Ecto neural progenitor cell (in vitro differentiated cells): ENCODE results near the gene KIF21B.
"Not testable (repeated sequence)": the region's sequence is repeated elsewhere in the genome, so short reads cannot be mapped to it uniquely, and the experiment has no call there.

ENCODE experiments used
- DNase-seq: peaks from one replicate; pipeline ENCODE4 v3.0.0-alpha.2; 2018; ENCODE audit warnings: low spot score

The KIF21B gene

DNA sequence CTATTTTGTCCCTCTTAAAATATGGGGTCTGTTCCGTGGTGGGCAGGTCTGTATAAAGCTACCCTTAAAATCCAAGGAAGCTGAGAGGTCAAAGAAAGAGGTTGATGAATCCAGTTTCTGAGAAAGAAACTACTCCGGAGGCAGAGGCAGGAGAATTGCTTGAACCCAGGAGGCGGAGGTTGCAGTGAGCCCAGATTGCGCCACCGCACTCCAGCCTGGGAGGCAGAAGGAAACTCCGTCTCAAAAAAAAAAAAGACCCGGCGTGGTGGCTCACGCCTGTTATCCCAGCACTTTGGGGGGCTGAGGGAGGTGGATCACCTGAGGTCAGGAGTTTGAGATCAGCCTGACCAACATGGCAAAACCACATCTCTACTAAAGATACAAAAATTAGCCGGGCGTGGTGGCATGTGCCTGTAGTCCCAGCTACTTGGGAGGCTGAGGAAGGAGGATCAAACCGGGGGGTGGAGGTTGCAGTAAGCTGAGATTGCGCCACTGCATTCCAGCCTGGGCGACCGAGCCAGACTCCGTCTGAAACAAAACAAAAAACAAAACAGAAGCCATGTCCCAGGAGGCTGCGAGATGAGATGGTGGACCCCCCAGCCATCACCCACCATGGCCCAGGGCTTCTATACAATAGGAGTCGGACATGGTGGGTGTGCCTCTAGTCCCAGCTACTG, 88.1 kb downstream of the KIF21B start:
- not testable (repeated sequence) for DNase-seq

DNA sequence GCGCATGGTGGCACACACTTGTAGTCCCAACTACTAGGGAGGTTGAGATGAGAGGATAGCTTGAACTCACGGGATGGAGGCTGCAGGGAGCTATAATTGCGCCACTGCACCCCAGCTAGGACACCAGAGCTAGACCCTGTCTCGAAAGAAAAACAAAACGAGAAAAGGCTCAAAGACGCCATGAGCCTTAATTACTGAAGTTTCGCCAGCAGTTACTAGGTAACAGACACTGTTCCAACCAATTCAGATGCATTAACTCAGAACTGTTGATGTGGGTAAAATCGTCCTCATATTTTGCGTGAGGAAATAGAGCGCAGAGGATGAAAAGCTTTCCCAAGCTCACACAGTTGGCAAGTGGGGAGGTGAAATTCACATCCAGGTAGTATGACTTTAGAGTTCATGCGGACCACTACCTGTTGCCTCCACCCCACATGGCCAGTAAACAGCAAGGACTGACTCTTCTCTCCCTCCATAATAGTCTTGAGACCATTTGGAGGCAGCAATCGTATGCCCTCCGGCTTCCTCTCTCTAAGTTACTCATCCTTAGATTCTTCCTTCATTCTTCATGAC, 88.8 kb downstream of the KIF21B start:
- DNase-seq = no peak

DNA sequence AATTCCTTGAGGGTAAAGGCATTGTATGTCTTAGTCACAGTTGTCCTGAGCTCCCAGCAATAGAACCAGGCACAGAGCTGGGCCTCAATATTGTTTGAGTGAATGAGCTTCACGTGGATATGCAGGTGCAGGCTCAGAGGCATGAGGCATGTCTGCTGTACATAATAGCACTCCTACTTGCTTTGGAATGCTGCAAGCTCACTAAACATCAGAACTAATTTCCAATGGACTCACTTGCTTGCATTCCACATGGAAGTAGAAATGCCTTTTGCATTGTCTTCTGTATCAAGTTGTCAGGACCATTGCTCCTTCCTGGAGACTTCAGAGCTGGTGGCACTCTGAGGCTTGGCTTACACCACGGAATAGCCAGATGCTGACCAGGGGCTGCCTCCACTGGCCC, 91.7 kb downstream of the KIF21B start:
- DNase-seq = no peak

DNA sequence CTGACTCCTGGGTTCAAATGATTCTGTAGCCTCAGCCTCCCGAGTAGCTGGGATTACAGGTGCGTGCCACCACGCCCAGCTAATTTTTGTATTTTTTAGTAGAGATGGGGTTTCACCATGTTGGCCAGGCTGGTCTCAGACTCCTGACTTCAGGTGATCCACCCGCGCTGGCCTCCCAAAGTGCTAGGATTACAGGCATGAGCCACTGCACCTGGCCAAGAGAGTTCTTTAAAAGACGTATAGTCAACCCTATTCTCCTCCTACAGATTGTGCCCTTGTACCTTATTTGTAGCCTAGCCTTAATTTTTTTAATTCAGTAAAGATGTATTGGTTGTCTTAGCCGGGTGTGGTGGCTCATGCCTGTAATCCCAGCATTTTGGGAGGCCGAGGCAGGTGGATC, 93.2 kb downstream of the KIF21B start:
- not testable (repeated sequence) for DNase-seq

DNA sequence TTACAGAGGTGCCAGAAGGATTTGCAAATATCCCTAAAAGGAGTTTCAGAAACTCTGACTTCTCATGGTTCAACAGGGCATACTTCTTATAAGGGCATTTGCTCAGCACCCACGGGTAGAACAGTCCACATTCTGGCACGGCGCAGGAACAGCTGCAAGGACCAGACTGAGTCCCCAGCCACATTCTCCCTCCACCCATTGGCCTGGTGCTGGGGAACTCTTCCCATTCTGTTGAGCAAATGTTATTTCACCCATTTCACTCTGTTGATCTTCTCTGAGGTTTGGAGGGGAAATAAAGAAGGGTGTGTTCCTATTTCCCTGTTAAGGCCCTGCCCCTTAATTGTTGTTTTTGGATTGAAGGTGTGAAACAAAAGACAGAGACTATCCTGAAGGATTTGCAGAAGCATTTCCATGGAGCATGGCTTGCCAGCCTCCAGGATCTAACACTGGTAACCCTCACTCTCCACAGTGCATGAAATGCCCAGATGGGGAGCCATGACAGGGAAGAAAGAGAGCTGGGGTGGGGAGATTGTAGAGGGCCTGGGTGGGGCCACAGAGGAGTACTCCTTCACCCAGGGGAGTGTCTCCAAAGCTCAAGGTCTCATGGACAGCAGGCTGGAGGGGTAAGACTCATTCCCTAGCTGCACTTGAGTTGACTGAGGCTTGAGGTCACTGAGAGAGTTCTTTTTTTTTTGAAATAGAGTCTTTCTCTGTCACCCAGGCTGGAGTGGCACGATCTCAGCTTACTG, 93.8 kb downstream of the KIF21B start:
- DNase-seq = no peak

DNA sequence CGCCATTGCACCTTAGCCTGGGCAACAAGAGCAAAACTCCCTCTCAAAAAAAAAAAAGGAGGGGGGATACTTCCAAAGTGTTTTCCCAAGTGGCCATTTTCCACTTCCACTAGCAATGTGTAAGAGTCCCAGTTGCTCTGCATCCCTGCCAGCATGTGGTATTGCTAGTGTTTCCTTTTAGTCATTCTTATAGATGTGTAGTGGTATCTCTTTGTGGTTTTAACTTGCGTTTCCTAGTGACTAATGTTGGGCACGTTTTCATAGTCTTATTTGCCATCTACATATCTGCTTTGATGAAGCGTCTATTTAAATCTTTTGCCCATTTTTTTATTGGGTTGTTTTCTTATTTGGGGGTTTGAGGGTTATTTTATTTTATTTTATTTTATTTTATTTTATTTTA, 97.7 kb downstream of the KIF21B start:
- no peak for DNase-seq

DNA sequence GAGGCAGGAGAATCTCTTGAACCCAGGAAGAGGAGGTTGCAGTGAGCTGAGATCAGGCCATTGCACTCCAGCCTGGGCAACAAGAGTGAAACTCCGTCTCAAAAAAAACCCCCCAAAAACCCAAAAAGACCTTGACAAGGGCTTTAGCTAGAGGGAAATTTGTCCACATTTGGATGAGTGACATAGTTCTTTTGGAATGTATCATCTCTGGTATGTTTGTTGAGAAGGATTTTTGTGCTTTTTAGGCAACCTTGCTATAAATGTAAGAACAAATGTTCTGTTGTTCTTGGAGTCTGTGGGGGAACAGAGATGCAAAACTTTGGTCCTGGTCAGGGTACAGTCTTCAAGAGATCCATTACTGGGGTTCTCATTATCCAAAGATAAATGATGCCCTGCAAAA, 99.9 kb downstream of the KIF21B start:
- no peak for DNase-seq

DNA sequence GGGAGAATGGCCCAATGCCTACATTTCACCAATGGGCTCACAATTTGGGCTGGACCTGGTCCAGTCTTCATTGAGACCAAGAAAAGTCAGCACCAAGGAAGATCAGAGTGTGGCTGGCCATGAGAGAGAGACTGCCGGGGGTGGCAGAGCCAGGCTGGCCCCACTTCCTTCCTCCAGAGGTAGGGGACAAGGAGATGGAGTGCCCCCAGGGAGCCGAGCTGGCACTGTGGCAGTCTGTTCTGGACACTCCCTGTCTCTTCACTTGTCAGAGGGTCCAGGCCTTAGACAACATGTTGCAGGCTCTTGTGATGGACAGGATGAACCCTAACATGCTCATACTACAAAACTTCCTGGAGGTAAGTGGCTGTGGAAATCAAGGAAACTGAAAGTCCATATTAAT, 101.1 kb downstream of the KIF21B start:
- no peak for DNase-seq

DNA sequence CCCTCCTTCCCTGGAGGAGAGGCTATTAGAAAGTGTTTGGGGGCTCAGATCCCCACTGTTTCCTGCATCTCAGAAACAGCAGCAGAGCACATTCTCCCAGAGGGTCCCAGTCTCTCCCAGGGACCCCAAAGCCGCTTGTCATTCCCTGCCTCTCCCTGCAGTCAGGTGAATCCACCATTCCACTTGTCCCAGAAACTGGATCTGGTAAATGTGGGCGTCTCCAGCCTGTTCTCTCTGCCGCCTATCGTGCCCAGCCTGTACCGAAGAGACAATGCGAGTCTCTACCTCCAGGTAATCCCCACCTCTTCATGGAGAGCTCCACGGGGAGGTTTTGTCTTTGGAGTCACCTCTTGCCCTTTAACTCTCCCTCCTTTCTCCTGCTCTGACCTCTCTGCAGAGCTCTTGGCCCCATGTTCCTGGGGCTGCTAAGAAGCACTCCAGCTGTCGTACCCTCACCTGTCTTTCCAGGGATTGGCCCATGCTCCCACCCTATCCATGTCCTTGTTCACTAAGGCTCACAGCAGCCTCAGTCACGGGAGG, 101.9 kb downstream of the KIF21B start:
- no peak for DNase-seq
